K562 (cell line): Measurements from ENCODE around the gene DNAJB1. TPM values are rescaled to one million over a fixed set of nuclear protein-coding genes. Genes with fewer than 3 reads are reported as not detected.

Experiments used
- ATAC-seq: fragments of 200-7000 bp; cut with Tn5 transposase; 3 replicates; pipeline ENCODE4 v1.9.1; 2020; ENCODE audit warnings: moderate library complexity
- BruUV-seq: library from RNA; stranded (reverse); fragments of 400-500 nt; replicated peaks from 2 replicates; lab custom pipeline; 2021; lab: Mats Ljungman, UMichigan
- CTCF ChIA-PET: fragments of 300-600 bp; formaldehyde crosslinking; extraction: SDS; loops from one replicate; lab custom pipeline; 2021; ENCODE audit warnings: low intra/inter-chr PET ratio; lab: Yijun Ruan, JAX
- POLR2A ChIA-PET: fragments of 300-600, 350-650 bp; sonication (Branson Sonifier 250); formaldehyde crosslinking; extraction: SDS; loops from one replicate; lab custom pipeline; 2021; ENCODE audit warnings: antibody characterized with exemption, inconsistent platforms; lab: Yijun Ruan, JAX
- DNase-seq, 4 experiments: peaks; one replicate each; pipeline versions ENCODE4 v3.0.0 to v3.0.0-alpha.2; 2011 to 2018; ENCODE audit warnings: low spot score in 3 of 4, mixed read lengths in 3 of 4; ENCODE audit errors: extremely low read depth in 1 of 4
- FAIRE-seq: peaks from 2 replicates; lab custom pipeline; 2011; peaks lifted over from hg19 to GRCh38; lab: Jason Lieb, UNC
- H2AFZ ChIP-seq: 2 replicates; pipeline ENCODE4 v1.6.0; 2011; ENCODE audit warnings: low read depth, low read length, control low read depth, inconsistent platforms
- H3K27ac ChIP-seq: fragments of 200-600 bp; 3 replicates; pipeline ENCODE4 v1.8.0; 2011; ENCODE audit warnings: low read depth, mild to moderate bottlenecking, control low read depth, inconsistent platforms, low read length, moderate library complexity, mixed read lengths; ENCODE audit errors: extremely low read depth
- H3K27me3 ChIP-seq, 2 experiments: fragments of 300-600 bp in 1 of 2; 2 replicates in 1 of 2; 3 replicates in 1 of 2; pipeline versions ENCODE4 v1.6.0 to v1.8.0; 2011; ENCODE audit warnings: inconsistent platforms in 2 of 2, low read length in 2 of 2, mild to moderate bottlenecking in 1 of 2, mixed read lengths in 1 of 2, moderate library complexity in 1 of 2; ENCODE audit not compliant: control insufficient read depth in 2 of 2, insufficient read depth in 2 of 2
- H3K36me3 ChIP-seq: fragments of 300-600 bp; 3 replicates; pipeline ENCODE4 v1.8.0; 2011; ENCODE audit warnings: mild to moderate bottlenecking, low read length, inconsistent platforms; ENCODE audit not compliant: control insufficient read depth, insufficient read depth
- H3K4me1 ChIP-seq, 2 experiments: fragments of 200-600 bp in 1 of 2; replicated peaks in 1 of 2; 2 replicates in 1 of 2; 3 replicates in 1 of 2; pipeline versions ENCODE4 v1.5.1 to v1.8.0; 2011; ENCODE audit warnings: inconsistent platforms in 2 of 2, low read length in 2 of 2, mild to moderate bottlenecking in 1 of 2, mixed read lengths in 1 of 2, moderate library complexity in 1 of 2; ENCODE audit not compliant: control insufficient read depth in 2 of 2, insufficient read depth in 2 of 2
- H3K4me2 ChIP-seq: 2 replicates; pipeline ENCODE4 v1.6.1; 2011; ENCODE audit warnings: low read length, control low read depth, inconsistent platforms, mixed read lengths; ENCODE audit not compliant: insufficient read depth
- H3K4me3 ChIP-seq: fragments of 200-600 bp; sonication (generic), shearing (Covaris generic); 2 replicates; pipeline ENCODE4 v1.5.1; 2016; ENCODE audit warnings: control low read depth, inconsistent platforms
- H3K79me2 ChIP-seq: fragments of 200-600 bp; 3 replicates; pipeline ENCODE4 v1.8.0; 2011; ENCODE audit warnings: low read length, inconsistent platforms; ENCODE audit not compliant: control insufficient read depth, insufficient read depth
- H3K9ac ChIP-seq, 2 experiments: 2 replicates each; pipeline versions ENCODE4 v1.6.0 to v1.6.1; 2011; ENCODE audit warnings: low read depth in 2 of 2, low read length in 2 of 2, control low read depth in 1 of 2, inconsistent platforms in 1 of 2, mild to moderate bottlenecking in 1 of 2, mixed read lengths in 1 of 2; ENCODE audit not compliant: insufficient read depth in 1 of 2
- H3K9me1 ChIP-seq: one replicate; pipeline ENCODE4 v1.6.0; 2011; ENCODE audit warnings: inconsistent platforms, mild to moderate bottlenecking, low read length, moderate library complexity; ENCODE audit not compliant: control insufficient read depth, insufficient read depth
- H3K9me3 ChIP-seq: replicated peaks from 2 replicates; pipeline ENCODE4 v1.5.1; 2011; ENCODE audit warnings: low read depth, low read length, inconsistent platforms; ENCODE audit not compliant: control insufficient read depth, insufficient read depth
- H4K20me1 ChIP-seq: replicated peaks from 2 replicates; pipeline ENCODE4 v1.6.1; 2011; ENCODE audit warnings: low read length, inconsistent platforms, mixed read lengths; ENCODE audit not compliant: control insufficient read depth, insufficient read depth
- C11orf30 ChIP-seq: fragments of 450-650 bp; IDR thresholded peaks from 2 replicates; pipeline ENCODE4 v1.6.1; 2016; ENCODE audit warnings: low read depth, mild to moderate bottlenecking
- MTA3 ChIP-seq: fragments of 450-650 bp; formaldehyde crosslinking; IDR thresholded peaks from 2 replicates; pipeline ENCODE4 v1.6.1; 2017; ENCODE audit warnings: mild to moderate bottlenecking, borderline replicate concordance
- OTX1 ChIP-seq: fragments of 450-650 bp; formaldehyde crosslinking; IDR thresholded peaks from 2 replicates; pipeline ENCODE4 v1.4.0; 2022; ENCODE audit warnings: mild to moderate bottlenecking
- POLR2G ChIP-seq: fragments of 200-400 bp; formaldehyde crosslinking; IDR thresholded peaks from 2 replicates; pipeline ENCODE4 v1.6.1; 2017; ENCODE audit warnings: low read depth, mild to moderate bottlenecking, antibody characterized with exemption, low read length, moderate library complexity
- ZNF239 ChIP-seq: fragments of 250-450 bp; sonication (Bioruptor Pico); IDR thresholded peaks from 2 replicates; pipeline ENCODE4 v1.4.0; 2020; ENCODE audit warnings: mild to moderate bottlenecking
- ZNF316 ChIP-seq: fragments of 450-650 bp; IDR thresholded peaks from 2 replicates; pipeline ENCODE4 v1.6.1; 2016
- WGBS: fragments of 100-300 bp; shearing (Covaris generic); methylation state at CpG from one replicate; pipeline ENCODE4 v1.1.6; 2016; ENCODE audit warnings: low coverage, mixed read lengths; ENCODE audit not compliant: insufficient coverage; ENCODE audit errors: missing lambda C conversion rate; 5-methylcytosine and 5-hydroxymethylcytosine counted together
- in situ Hi-C: fragments of 300-500 bp; cut with MboI; formaldehyde crosslinking; loops from 4 replicates; pipeline ENCODE4 v1.15.0; 2018; ENCODE audit warnings: inconsistent platforms, mixed read lengths
- intact Hi-C: fragments of 100-400 bp; cut with micrococcal nuclease; formaldehyde crosslinking; loops from 2 replicates; pipeline ENCODE4 v1.14.2; 2022
- polyA plus RNA-seq, 8 experiments: library from polyadenylated mRNA; depleted of rRNA in 4 of 8; stranded (reverse) in 5 of 8; unstranded in 3 of 8; fragments of >200 nt; fragmentation: Nextera tagmentation in 2 of 8; fragmentation: Illumina TruSeq in 1 of 8; extraction: Ambion mirVana in 2 of 8; extraction: Trizol in 1 of 8; gene quantifications; 2 replicates each; pipeline versions ENCODE4 v1.2.1 to v1.2.3, GENCODE V29; 2011 to 2014; ENCODE audit warnings: inconsistent platforms in 1 of 8, missing spikeins in 1 of 8
- total RNA-seq, 7 experiments: library from RNA; depleted of rRNA in 6 of 7; stranded (reverse); fragments of >200 nt in 6 of 7; fragmentation: Illumina TruSeq in 2 of 7; extraction: Trizol in 2 of 7; gene quantifications; 2 replicates each; pipeline versions ENCODE4 v1.2.1 to v1.2.3, GENCODE V29; 2011 to 2021; ENCODE audit warnings: low replicate concordance in 1 of 7
- TF ChIP-seq, protein P1 (sequence below): sonication (generic); formaldehyde crosslinking; IDR thresholded peaks from 2 replicates; pipeline ENCODE4 v1.8.1; 2022; ENCODE audit warnings: missing genetic modification reagents

The DNAJB1 gene
- total and polyA plus RNA-seq, 9 of the 15 experiments (the other 6 are each of a cell fraction or from before 2014, with no cell fraction given) = 13.2 to 113 (median 62.1) TPM

DNA sequence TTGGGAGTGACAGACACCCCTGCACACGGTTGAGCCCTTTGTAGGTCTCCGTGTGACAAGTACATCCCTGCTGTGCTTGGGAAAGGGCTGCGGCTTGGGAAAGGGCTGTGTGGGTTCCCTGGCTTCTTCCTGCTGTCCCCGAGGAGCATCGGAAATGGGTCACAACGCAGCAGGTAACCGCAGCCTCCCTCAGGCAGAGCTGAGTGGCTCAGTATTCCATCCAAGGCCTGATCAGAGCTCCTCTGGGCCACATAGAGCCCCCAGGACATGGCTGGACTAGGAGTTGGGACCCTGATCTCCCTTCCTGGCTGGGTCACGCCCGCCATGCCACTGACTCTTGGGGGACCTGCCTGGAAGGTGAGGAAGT, 27.5 kb upstream of the DNAJB1 start (continued):
- TF ChIP-seq, protein P1, sequence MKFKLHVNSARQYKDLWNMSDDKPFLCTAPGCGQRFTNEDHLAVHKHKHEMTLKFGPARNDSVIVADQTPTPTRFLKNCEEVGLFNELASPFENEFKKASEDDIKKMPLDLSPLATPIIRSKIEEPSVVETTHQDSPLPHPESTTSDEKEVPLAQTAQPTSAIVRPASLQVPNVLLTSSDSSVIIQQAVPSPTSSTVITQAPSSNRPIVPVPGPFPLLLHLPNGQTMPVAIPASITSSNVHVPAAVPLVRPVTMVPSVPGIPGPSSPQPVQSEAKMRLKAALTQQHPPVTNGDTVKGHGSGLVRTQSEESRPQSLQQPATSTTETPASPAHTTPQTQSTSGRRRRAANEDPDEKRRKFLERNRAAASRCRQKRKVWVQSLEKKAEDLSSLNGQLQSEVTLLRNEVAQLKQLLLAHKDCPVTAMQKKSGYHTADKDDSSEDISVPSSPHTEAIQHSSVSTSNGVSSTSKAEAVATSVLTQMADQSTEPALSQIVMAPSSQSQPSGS (CRISPR knock-in tag) = no peak
- TF ChIP-seq MTA3 (no peak), OTX1 (no peak)

DNA sequence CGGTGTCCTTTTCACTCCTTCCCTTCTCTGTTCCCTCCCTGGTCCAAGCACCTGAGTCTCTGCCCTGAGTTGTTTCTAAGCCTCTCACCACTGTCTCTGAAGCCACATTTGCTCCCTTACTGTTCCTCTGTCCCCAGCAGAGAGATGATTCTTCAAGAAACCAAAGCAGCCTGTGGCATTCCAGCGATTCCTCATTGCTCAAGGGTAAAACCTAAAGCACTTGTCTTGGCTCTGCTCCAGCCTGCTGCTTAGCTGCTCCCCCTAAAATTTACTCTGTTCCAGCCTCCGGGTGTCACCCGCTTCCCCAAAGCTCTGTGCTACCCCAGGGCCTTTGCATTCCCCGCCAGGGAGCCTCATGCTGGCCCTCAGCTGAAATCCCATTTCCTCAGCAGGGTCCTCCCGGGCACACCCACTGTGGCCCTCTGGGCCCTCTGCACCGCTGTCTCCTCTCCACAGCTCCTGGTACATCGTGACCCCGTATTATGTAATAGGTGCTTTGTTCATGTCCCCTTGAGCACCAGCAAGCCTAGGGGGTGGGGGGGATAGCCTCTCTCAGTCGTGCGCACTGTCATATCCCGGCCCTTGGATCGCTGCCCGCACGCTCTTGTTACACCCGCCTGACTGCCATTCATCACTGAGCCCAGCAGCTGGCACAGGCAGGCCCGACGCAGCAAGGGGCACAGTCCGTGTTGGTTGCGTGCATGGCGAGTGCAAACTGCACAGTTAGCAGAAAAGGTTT, 26.9 kb upstream of the DNAJB1 start:
- POLR2A ChIA-PET = no interaction called here
- DNase-seq (no peak), FAIRE-seq (no peak), ATAC-seq (no peak)
- Histone ChIP-seq H2AFZ (no peak overlapping the region), H3K36me3 (peaks cover 39% of the 10 kb centered on the region; the same call in 2 of the 3 replicates), H3K79me2 (peaks cover 71% of the 10 kb centered on the region), H3K4me2 (no peak overlapping the region), H3K27ac (no peak overlapping the region), H3K4me3 (no peak overlapping the region), H3K27me3 (no peaks in the 10 kb centered on the region), H3K9ac (peak overlapping the region in 1 of 2 experiments; percentile 65; a peak in 2 of 4 replicates)
- intact Hi-C loops = no loop called here
- in situ Hi-C loops = no loop called here
- BruUV-seq = no TSS peak
- TF ChIP-seq C11orf30 (peak; percentile 27; the same call in 1 of the 2 replicates), ZNF316 (peak; percentile 28; the same call in 1 of the 2 replicates), ZNF239 (CRISPR knock-in tag) (no peak), POLR2G (0 out of 2 replicates have a peak, but pooled peaks have one; percentile 24)
- TF ChIP-seq, all 486 proteins: peak for 3
- peaks cover 15 to 39% of the 10 kb centered on the region in 2 experiments for H3K4me1 ChIP-seq
- no peaks in the 10 kb centered on the region for H3K9me1 ChIP-seq
- WGBS = 82% methylated on average over 20 of the region's 21 CpGs
- no peaks in the 10 kb centered on the region for H3K9me3 ChIP-seq
- CTCF ChIA-PET = no interaction called here
- peaks cover 8% of the 10 kb centered on the region; the same call in 1 of the 2 replicates for H4K20me1 ChIP-seq
